Tibial nerve (tissue), 4 donors: ENCODE data around the gene MAPK13.

Experiments used
- CTCF ChIP-seq, 5 experiments: fragments of 200-600 bp in 3 of 5; fragments of 450-650 bp in 2 of 5; sonication (generic) in 3 of 5; IDR thresholded peaks; one replicate each; pipeline ENCODE4 v1.5.1; 2016 to 2019; ENCODE audit warnings: antibody characterized with exemption in 5 of 5, mild to moderate bottlenecking in 3 of 5, moderate library complexity in 2 of 5
- EP300 ChIP-seq, 2 donors: sonication (generic); formaldehyde crosslinking; IDR thresholded peaks; one replicate each; pipeline ENCODE4 v1.6.1; 2017; ENCODE audit warnings: antibody characterized with exemption in 2 of 2, mild to moderate bottlenecking in 1 of 2
- POLR2A ChIP-seq, 2 donors: fragments of 450-650 bp; IDR thresholded peaks; one replicate each; pipeline ENCODE4 v1.6.1; 2017; ENCODE audit warnings: antibody characterized with exemption in 2 of 2, mild to moderate bottlenecking in 2 of 2, moderate library complexity in 2 of 2

- no peak for TF ChIP-seq CTCF (IDR thresholded peaks at IDR 0.05)
- no peak for TF ChIP-seq POLR2A (IDR thresholded peaks at IDR 0.05)
- TF ChIP-seq EP300 (IDR thresholded peaks at IDR 0.05): no peak
Measured at GRCh38 chr6:36117658-36118549, 12.4 kb upstream of the MAPK13 start.
